Body of pancreas (tissue), 4 donors: ENCODE measurements around the gene KRT82.

ENCODE experiments used
- CTCF ChIP-seq, 7 experiments: fragments of 450-650 bp in 4 of 7; fragments of 200-600 bp in 3 of 7; sonication (generic) in 3 of 7; IDR thresholded peaks; one replicate each; pipeline ENCODE4 v1.5.1; 2016 to 2019; ENCODE audit warnings: antibody characterized with exemption in 7 of 7
- POLR2A ChIP-seq, 3 donors: fragments of 450-650 bp; IDR thresholded peaks; one replicate each; pipeline ENCODE4 v1.6.1; 2016; ENCODE audit warnings: antibody characterized with exemption in 3 of 3, mild to moderate bottlenecking in 2 of 3

- TF ChIP-seq CTCF (IDR thresholded peaks at IDR 0.05): no peak
- TF ChIP-seq POLR2A (IDR thresholded peaks at IDR 0.05): no peak
Measured at GRCh38 chr12:52360106-52360662, 46.0 kb downstream of the KRT82 start.
